ENCODE measurements around the gene PLA2G5. TPM values are rescaled to one million over a fixed set of nuclear protein-coding genes. Genes with fewer than 3 reads are reported as not detected.

PLA2G5 gene
- polyA plus RNA-seq, 3 donors from 2014 or later: not detected

DNA sequence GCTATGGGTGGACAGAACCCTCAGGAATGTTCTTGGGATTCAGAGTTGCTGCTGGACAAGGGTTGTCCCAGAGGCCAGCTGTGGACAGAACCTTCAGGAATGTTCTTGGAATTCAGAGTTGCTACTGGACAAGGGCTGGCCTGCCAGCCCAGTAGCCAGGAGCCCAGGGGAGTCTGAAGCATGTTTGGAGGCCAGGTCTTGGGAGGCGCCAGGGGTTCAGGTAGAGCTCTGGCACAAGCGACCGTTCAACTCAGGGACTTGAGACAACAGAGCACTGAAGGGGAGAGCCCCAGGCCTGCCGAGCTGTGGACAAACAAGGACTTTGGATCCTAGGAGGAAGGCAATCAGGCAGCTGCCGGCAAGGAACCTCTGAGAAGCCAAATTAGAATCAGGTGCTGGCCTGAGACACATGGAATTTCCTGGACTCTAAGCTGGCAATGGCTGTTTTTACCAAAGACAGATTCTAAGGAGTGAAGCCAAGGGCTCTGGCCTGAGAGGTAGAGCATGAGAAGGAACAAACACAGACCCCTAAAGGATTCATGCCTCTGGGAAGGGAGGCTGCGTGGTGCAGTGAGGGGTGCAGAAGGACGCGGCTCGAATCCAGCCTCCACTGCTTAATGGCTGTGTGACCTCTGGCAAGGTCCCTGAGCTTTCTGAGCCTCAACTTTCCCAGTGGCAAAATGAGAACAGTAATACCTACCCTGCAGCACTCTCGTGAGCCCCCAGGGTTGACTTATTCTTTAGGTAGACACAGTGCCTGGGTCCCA is 13.4 kb downstream of the PLA2G5 start:
- no peak overlapping the region for H3K27ac Mint-ChIP-seq
- no peak for DNase-seq
- no peaks in the 10 kb centered on the region for H3K9me3 Mint-ChIP-seq
- H3K4me1 Mint-ChIP-seq: peaks cover 18 to 32% of the 10 kb centered on the region in 2 donors
- H3K27me3 Mint-ChIP-seq (ENCODE audit: low read depth in 3 of 3): peaks cover 2 to 12% (median 9%) of the 10 kb centered on the region in 3 donors
- peaks cover 0 to 3% (median 0%) of the 10 kb centered on the region in 3 donors for H3K36me3 Mint-ChIP-seq
- H3K4me3 Mint-ChIP-seq: no peak overlapping the region

DNA sequence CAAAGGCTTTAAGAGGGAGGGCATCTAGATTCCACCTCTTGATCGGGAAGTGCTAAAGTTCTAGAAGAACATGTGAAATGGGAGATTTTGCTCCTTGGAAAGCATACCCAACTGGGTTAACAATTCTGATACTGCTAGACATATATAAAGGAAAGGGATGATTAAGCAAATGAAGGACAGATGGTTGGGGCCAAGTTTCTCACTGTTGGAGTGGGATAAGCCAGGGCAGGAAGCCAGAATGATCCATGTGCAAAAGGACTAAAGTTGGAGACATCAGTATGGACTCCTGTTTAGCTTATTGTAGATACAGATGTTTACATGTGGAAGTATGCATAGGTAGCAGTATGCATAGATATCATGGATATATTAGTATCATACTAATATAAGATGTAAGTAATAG is 16.8 kb downstream of the PLA2G5 start:
- H3K4me3 Mint-ChIP-seq: no peak overlapping the region
- H3K36me3 Mint-ChIP-seq: no peaks in the 10 kb centered on the region
- H3K27me3 Mint-ChIP-seq (ENCODE audit: low read depth in 3 of 3): peaks cover 1 to 16% (median 9%) of the 10 kb centered on the region in 3 donors
- no peaks in the 10 kb centered on the region for H3K9me3 Mint-ChIP-seq
- no peak for DNase-seq
- no peak overlapping the region for H3K27ac Mint-ChIP-seq
- peaks cover 0 to 8% of the 10 kb centered on the region in 2 donors for H3K4me1 Mint-ChIP-seq

DNA sequence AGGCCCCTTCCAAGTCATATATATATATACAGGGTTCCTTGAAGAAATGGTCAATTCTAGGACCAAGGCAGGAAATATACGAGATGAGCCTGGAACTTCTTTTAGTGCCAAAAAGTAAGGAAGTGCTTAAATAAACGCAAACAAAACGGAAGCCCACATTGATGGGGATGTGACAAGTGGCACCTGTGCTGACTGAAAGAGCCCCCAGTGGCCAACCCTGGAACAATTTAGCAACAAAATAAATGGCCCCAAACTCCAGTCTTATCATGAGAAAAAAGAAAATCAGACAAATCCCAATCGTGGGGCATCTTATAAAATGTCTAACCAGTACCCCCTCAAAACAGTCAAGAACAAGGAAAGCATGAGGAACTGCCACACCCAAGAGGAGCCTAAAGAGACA is 17.7 kb downstream of the PLA2G5 start:
- H3K4me1 Mint-ChIP-seq: no peaks in the 10 kb centered on the region
- no peak overlapping the region for H3K4me3 Mint-ChIP-seq
- no peak for DNase-seq
- no peaks in the 10 kb centered on the region for H3K36me3 Mint-ChIP-seq
- H3K27ac Mint-ChIP-seq: no peak overlapping the region
- H3K27me3 Mint-ChIP-seq (ENCODE audit: low read depth in 3 of 3): peaks cover 1 to 13% (median 7%) of the 10 kb centered on the region in 3 donors
- H3K9me3 Mint-ChIP-seq: no peaks in the 10 kb centered on the region

DNA sequence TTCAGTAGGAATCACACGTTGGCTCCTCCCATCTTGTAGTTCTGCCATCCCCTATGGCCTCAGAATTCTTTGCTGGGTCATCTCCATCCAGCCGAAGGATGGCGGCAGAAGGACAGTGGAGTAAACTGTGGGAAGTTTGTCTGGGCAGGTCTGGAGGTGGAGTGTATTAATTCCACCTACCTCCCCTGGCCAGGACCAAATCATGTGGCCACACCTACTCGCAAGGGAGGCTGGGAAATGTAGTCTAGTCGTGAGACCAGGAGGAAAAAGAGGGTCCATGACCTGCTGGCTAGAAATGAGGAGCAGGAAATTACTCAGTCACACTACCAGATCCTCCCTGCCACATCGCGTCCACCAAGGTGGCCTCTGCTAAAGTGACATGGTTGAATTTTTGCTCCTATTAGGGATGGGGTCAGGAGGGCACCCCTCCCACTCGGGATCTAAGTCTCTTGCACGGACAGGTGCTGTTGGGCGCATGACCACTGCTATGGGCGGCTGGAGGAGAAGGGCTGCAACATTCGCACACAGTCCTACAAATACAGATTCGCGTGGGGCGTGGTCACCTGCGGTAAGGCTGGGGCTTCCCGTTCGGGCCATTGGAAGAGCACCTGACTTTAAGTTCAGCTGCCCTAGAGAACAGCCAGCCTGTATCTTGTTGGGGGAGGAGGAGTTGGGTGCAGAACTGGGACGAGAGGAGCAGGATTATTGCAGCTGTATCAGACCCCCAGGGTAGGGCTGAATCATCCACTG is 19.5 kb downstream of the PLA2G5 start:
- Mint-ChIP-seq H3K27ac (no peak overlapping the region), H3K4me1 (no peaks in the 10 kb centered on the region), H3K36me3 (no peaks in the 10 kb centered on the region), H3K27me3 (ENCODE audit: low read depth in 3 of 3) (peaks cover 1 to 12% (median 10%) of the 10 kb centered on the region in 3 donors), H3K4me3 (no peak overlapping the region), H3K9me3 (no peaks in the 10 kb centered on the region)
- no peak for DNase-seq

DNA sequence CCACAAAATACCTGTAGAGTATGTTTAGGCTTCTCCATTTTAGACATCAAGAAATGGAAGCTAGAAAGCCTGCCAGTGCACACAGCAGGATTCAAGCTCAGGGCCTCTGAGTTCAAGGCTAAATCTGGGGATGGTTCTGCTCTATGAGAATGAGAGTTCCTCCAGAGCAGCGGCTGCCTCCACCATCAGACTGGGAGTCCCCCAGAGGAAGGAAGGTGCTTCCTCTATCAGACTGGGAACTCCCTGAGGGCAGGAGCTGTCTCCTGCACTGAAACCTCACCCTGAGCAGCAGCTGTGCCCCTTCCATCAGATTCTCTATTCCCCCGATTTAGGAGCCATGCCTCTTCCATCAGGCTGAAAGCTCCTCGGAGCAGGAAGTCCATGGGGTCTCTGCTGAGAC is 20.1 kb downstream of the PLA2G5 start:
- DNase-seq: no peak
- no peaks in the 10 kb centered on the region for H3K4me1 Mint-ChIP-seq
- H3K36me3 Mint-ChIP-seq: no peaks in the 10 kb centered on the region
- no peak overlapping the region for H3K4me3 Mint-ChIP-seq
- no peak overlapping the region for H3K27ac Mint-ChIP-seq
- no peaks in the 10 kb centered on the region for H3K9me3 Mint-ChIP-seq
- H3K27me3 Mint-ChIP-seq (ENCODE audit: low read depth in 3 of 3): peaks cover 1 to 12% (median 10%) of the 10 kb centered on the region in 3 donors

DNA sequence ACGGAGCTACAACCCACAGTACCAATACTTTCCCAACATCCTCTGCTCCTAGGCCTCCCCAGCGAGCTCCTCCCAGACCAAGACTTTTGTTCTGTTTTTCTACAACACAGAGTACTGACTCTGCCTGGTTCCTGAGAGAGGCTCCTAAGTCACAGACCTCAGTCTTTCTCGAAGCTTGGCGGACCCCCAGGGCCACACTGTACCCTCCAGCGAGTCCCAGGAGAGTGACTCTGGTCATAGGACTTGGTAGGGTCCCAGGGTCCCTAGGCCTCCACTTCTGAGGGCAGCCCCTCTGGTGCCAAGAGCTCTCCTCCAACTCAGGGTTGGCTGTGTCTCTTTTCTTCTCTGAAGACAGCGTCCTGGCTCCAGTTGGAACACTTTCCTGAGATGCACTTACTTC is 20.6 kb downstream of the PLA2G5 start:
- Mint-ChIP-seq H3K4me1 (no peaks in the 10 kb centered on the region), H3K27ac (no peak overlapping the region), H3K4me3 (no peak overlapping the region), H3K27me3 (ENCODE audit: low read depth in 3 of 3) (peaks cover 1 to 12% (median 10%) of the 10 kb centered on the region in 3 donors), H3K9me3 (no peaks in the 10 kb centered on the region), H3K36me3 (no peaks in the 10 kb centered on the region)
- DNase-seq: no peak

DNA sequence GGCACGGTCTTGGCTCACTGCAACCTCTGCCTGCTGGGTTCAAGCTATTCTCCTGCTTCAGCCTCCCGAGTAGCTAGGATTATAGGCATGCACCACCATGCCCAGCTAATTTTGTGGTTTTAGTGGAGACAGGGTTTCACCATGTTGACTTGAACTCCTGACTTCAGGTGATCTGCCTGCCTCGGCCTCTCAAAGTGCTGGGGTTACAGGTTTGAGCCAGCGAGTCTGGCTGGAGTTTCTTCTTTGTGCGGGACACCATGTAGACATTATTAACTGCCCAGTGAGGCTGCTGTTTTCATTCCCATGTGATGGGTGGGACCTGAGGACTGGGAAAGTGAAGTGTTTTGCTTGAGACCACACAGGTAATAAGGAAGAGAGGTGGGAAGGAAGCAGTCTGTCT is 23.3 kb downstream of the PLA2G5 start:
- Mint-ChIP-seq H3K9me3 (no peaks in the 10 kb centered on the region), H3K36me3 (no peaks in the 10 kb centered on the region), H3K4me1 (no peaks in the 10 kb centered on the region), H3K27ac (no peak overlapping the region), H3K4me3 (no peak overlapping the region), H3K27me3 (ENCODE audit: low read depth in 3 of 3) (peaks cover 4 to 7% (median 7%) of the 10 kb centered on the region in 3 donors)
- DNase-seq: no peak

DNA sequence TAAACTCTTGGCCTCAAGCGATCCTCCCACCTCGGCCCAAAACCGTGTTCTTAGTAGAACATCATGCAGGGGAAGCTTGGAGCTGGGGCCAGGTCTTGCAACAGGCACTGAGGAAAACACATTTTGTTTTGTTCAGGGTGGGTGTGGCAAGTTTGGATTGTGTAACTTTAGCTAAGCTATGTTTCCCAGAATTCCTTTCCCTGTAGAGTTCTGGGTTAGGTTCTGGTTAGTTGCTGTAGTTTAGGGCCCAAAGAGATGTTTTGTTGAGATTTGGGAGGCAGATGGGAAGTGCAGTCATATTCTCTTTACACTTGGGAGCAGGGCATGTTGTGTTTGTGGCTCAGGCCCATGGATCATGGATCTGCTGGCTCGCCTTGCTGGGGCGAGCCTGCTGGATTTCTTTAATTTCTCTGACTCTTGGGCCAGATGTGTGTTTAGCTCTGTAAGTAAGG is 24.0 kb downstream of the PLA2G5 start:
- H3K27ac Mint-ChIP-seq: no peak overlapping the region

DNA sequence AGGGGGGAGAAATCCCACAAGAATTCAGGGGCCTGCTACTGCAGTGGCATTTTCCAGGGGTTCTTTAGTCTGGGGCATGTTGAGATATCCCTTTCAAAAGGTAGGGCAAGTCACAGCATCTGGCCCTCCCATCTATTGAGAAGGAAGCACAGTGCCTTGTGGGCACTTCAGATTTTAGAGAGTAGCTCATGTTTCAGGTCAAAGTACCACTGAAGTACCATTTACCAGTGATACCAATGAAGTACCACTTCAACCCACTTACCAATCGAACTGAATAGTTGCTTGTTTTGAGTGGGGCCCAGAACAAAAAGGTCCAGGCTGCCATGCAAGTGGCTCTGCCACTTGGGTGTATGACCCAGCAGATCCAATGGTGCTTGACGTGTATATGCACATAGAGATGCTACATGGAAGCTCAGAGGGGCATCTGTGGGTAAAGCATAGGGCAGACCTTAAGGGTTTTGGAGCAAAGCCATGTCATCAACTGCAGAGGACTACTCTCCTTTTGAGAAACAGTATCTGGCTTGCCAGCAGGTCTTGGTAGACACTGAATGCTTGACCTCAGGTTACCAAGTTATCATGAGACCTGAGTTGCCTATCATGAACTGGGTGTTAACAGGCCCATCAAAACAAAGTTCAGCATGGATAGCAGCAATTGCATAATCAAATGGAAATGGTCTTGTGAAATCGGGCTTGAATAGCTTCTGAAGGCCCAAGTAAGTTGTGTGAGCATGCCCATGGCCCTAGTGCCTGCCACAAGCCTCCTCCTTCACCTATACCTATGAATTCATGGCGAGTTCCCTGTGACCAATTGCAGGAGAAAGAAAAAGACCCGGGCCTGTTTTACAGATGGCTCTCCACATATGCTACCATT is 25.8 kb downstream of the PLA2G5 start:
- Mint-ChIP-seq H3K9me3 (no peaks in the 10 kb centered on the region), H3K36me3 (no peaks in the 10 kb centered on the region), H3K4me1 (no peaks in the 10 kb centered on the region), H3K27me3 (ENCODE audit: low read depth in 3 of 3) (peaks cover 3 to 5% (median 4%) of the 10 kb centered on the region in 3 donors), H3K27ac (no peak overlapping the region), H3K4me3 (no peak overlapping the region)
- DNase-seq: no peak

More for the DNA sequence above, 24.0 kb downstream of the PLA2G5 start:
- no peaks in the 10 kb centered on the region for H3K9me3 Mint-ChIP-seq
- H3K27me3 Mint-ChIP-seq (ENCODE audit: low read depth in 3 of 3): peaks cover 4 to 7% (median 7%) of the 10 kb centered on the region in 3 donors
- H3K4me1 Mint-ChIP-seq: no peaks in the 10 kb centered on the region
- H3K36me3 Mint-ChIP-seq: no peaks in the 10 kb centered on the region
- no peak overlapping the region for H3K4me3 Mint-ChIP-seq
- no peak for DNase-seq

DNA sequence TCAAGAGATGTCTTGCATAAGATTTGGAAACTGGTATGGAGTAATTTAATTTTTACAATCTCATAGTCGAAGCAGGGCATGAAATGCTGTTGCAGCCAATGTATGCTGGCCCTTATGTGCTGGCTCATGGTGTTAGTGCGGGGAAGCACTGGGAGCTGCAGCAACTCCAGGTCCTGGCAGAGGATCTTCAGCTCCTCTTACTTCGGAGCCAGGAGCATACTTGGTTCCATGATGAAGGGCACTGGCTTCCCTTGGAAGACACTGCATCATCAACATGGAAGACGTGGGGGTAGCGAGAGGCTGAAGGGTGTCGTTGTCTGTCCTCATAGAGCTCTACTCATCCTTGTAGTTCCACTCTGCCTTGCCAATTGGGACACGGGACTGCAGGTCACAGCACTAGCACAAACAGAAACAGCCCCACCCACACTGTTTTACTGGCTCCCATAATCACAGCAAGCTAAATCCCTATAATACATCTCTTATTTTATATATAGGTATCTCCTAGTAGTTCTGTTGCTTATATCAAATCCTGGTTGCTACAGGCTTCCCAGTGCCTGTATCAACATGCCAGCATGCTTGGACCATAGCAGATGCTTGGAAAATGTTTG is 26.9 kb downstream of the PLA2G5 start:
- Mint-ChIP-seq H3K27ac (no peak overlapping the region), H3K9me3 (no peaks in the 10 kb centered on the region), H3K36me3 (no peaks in the 10 kb centered on the region), H3K4me3 (no peak overlapping the region), H3K4me1 (no peaks in the 10 kb centered on the region), H3K27me3 (ENCODE audit: low read depth in 3 of 3) (peaks cover 3 to 4% (median 3%) of the 10 kb centered on the region in 3 donors)
- DNase-seq: no peak

DNA sequence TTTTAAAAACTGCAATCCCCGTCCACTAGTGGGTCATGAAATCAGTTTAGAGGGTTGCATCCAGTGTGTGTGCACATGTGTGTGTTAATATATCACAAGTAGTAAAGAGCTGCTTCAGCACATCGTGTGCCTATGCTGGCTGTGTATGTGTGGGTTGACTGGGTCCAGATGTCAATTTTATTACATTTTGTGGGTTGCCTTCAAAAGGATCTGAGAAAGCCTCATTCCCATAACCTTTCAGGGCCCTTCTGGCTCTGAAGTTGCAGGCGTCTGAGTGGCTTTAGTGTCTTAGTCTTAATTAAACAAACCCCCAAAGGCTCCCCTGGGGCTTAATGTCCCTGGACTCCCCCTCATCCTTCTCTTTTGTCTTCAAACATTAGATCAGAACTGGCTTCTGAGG is 29.5 kb downstream of the PLA2G5 start:
- Mint-ChIP-seq H3K9me3 (no peaks in the 10 kb centered on the region), H3K27me3 (ENCODE audit: low read depth in 3 of 3) (peaks cover 0 to 3% (median 3%) of the 10 kb centered on the region in 3 donors), H3K27ac (no peak overlapping the region), H3K4me1 (no peaks in the 10 kb centered on the region), H3K36me3 (no peaks in the 10 kb centered on the region), H3K4me3 (no peak overlapping the region)
- DNase-seq: no peak

DNA sequence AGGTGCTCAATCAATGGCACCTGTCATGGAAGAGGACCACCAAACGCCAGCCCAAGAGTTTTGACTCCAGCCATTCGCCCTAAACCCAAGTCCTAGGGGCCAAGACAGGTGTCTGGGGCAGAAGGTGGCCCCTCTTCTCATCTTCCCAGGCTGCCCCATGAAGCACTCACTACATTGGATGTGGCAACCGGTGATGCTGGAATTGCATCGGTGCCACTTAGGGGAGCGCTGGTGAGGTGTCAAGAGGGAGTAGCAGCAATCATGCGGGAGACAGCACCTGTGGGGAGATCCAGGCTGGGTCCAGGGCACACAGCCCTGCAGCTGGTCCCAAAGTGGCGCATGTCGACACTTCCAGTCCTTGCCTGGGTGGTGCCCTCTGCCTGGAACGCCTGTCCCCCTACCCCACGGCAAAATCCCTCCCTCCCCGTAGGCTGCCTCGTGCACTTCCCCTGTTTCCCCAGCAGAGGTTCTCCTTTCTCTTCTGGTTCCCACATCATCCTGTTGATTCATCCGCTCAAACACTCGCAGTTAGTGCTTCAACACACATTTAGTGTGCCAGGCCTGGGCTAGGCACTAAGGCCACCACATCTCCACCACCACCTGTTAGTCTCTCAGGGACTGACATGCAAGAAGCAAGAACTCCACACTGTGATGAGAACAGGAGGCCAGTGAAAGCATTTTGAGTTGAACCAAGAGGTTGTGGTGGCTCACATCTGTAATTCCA is 30.8 kb downstream of the PLA2G5 start:
- no peak overlapping the region for H3K4me3 Mint-ChIP-seq

DNA sequence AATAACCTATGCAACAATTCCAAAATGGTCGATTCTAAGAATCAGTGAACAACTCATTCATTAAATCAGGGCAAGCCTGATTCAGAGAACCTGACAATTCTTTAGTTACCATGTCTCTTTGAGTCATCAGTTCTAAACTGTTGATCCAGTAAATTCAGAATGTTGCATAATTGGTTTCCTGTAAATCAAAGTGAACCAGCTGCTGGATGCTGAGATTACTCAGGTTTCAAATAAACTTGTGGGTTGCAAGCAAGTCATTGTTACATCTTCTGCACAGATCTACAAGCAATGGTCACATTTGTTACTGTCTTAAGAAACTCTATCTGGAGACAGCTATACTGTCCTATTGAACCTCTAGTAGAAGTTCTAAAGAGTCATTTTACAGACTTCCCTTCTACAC is 32.9 kb downstream of the PLA2G5 start:
- Mint-ChIP-seq H3K4me1 (no peaks in the 10 kb centered on the region), H3K9me3 (no peaks in the 10 kb centered on the region), H3K4me3 (no peak overlapping the region)

More for the DNA sequence above, 30.8 kb downstream of the PLA2G5 start:
- peaks cover 0 to 5% (median 3%) of the 10 kb centered on the region in 3 donors for H3K27me3 Mint-ChIP-seq (ENCODE audit: low read depth in 3 of 3)
- H3K27ac Mint-ChIP-seq: no peak overlapping the region
- peak in 1 of 3 donors; percentile 6 for DNase-seq
- H3K36me3 Mint-ChIP-seq: no peaks in the 10 kb centered on the region
- H3K9me3 Mint-ChIP-seq: no peaks in the 10 kb centered on the region
- no peaks in the 10 kb centered on the region for H3K4me1 Mint-ChIP-seq

More for the DNA sequence above, 32.9 kb downstream of the PLA2G5 start:
- H3K27ac Mint-ChIP-seq: no peak overlapping the region
- no peaks in the 10 kb centered on the region for H3K36me3 Mint-ChIP-seq
- peaks cover 0 to 6% (median 3%) of the 10 kb centered on the region in 3 donors for H3K27me3 Mint-ChIP-seq (ENCODE audit: low read depth in 3 of 3)
- DNase-seq: no peak

All from immature natural killer cell (primary cell).